Kidney (tissue), 14 donors: ENCODE results near the gene ADGRE3. TPM values are rescaled to one million over a fixed set of nuclear protein-coding genes. Genes with fewer than 3 reads are reported as not detected.

Experiments
- DNase-seq, 5 donors: peaks; one replicate each; pipeline ENCODE4 v3.0.0-alpha.2; 2013 to 2020
- FAIRE-seq: peaks from 2 replicates; lab custom pipeline; 2012; peaks lifted over from hg19 to GRCh38; lab: Jason Lieb, UNC
- H3K27ac ChIP-seq, 2 donors: one replicate each; pipeline ENCODE4 v1.7.0; 2013; ENCODE audit warnings: low read depth in 2 of 2, low read length in 2 of 2, inconsistent platforms in 1 of 2
- H3K27me3 ChIP-seq: one replicate; pipeline ENCODE4 v1.7.1; 2013; ENCODE audit warnings: low read length, inconsistent platforms; ENCODE audit not compliant: control insufficient read depth, insufficient read depth
- H3K36me3 ChIP-seq, 3 donors: one replicate each; pipeline versions ENCODE4 v1.7.0 to v1.7.1; 2013; ENCODE audit warnings: low read length in 3 of 3, control low read depth in 1 of 3, inconsistent platforms in 1 of 3; ENCODE audit not compliant: insufficient read depth in 3 of 3, control insufficient read depth in 2 of 3
- H3K4me1 ChIP-seq, 3 donors: one replicate each; pipeline versions ENCODE4 v1.7.0 to v1.7.1; 2013; ENCODE audit warnings: low read length in 3 of 3, inconsistent platforms in 1 of 3, low read depth in 1 of 3; ENCODE audit not compliant: control insufficient read depth in 2 of 3, insufficient read depth in 2 of 3
- H3K4me3 ChIP-seq, 3 donors: one replicate each; pipeline versions ENCODE4 v1.7.0 to v1.8.1; 2013; ENCODE audit warnings: low read length in 3 of 3, control low read depth in 1 of 3, inconsistent platforms in 1 of 3
- H3K9ac ChIP-seq, 3 donors: one replicate each; pipeline versions ENCODE4 v1.7.0 to v1.7.1; 2013; ENCODE audit warnings: low read length in 3 of 3, control low read depth in 1 of 3, inconsistent platforms in 1 of 3
- H3K9me3 ChIP-seq, 3 donors: one replicate each; pipeline versions ENCODE4 v1.7.0 to v1.7.1; 2013; ENCODE audit warnings: low read length in 3 of 3, control low read depth in 1 of 3, inconsistent platforms in 1 of 3; ENCODE audit not compliant: control insufficient read depth in 2 of 3, insufficient read depth in 1 of 3
- CTCF ChIP-seq: IDR thresholded peaks from 3 replicates; pipeline ENCODE4 v1.5.1; 2012; ENCODE audit warnings: mild to moderate bottlenecking, moderate library complexity, borderline replicate concordance; ENCODE audit not compliant: insufficient read depth; ENCODE audit errors: extremely low read depth
- intact Hi-C: fragments of 100-400 bp; cut with DNase I; formaldehyde crosslinking; loops from one replicate; pipeline ENCODE4 v1.11.1; 2022
- polyA plus RNA-seq: library from polyadenylated mRNA; stranded (reverse); fragments of 350-450 nt; fragmentation: Illumina TruSeq; extraction: RNeasy Lipid Tissue Mini Kit (QIAGEN cat#74804); gene quantifications from one replicate; pipeline ENCODE4 v1.2.3, GENCODE V29; 2014; ENCODE audit warnings: low read depth, low replicate concordance; ENCODE audit not compliant: insufficient read depth
- total RNA-seq: library from RNA; stranded (reverse); fragmentation: NEBNext Ultra II Directional; extraction: Animal tissue kit (Norgen Biotek cat#: 25700); gene quantifications from one replicate; pipeline ENCODE4 v1.2.1, GENCODE V29; 2021
- donor health status: control.
- donor health status: control.
- donor health status: control.
- donor health status: control.
- donor health status: control.
- donor health status: DM: yes; HTN: yes; CAD: no.
- donor health status: Normal renal cell carcinoma (clear cell type).

The ADGRE3 gene
- total and polyA plus RNA-seq, 2 donors from 2014 or later, result 0.25 TPM; not detected in 1

GRCh38 chr19:14577264-14577663, 97.4 kb downstream of the ADGRE3 start:
- no peak overlapping the region for H3K4me3 ChIP-seq
- FAIRE-seq (no peak), DNase-seq (no peak)
- peaks cover 0 to 2% (median 0%) of the 10 kb centered on the region in 3 donors for H3K4me1 ChIP-seq
- H3K27me3 ChIP-seq, result no peaks in the 10 kb centered on the region
- intact Hi-C loops, result loop anchor here (10.0 kb wide), 1 partner anchor 108 kb away; no protein-coding TSS in a partner anchor
- no peak overlapping the region for H3K9ac ChIP-seq
- H3K36me3 ChIP-seq, result no peaks in the 10 kb centered on the region
- H3K27ac ChIP-seq, result no peak overlapping the region
- TF ChIP-seq CTCF, result no peak
- no peaks in the 10 kb centered on the region for H3K9me3 ChIP-seq

- intact Hi-C loops, result loop anchor here (10.0 kb wide), 1 partner anchor 108 kb away; no protein-coding TSS in a partner anchor
These were observed 98.3 kb downstream of the ADGRE3 start for GRCh38 chr19:14576363-14576762.

DNA sequence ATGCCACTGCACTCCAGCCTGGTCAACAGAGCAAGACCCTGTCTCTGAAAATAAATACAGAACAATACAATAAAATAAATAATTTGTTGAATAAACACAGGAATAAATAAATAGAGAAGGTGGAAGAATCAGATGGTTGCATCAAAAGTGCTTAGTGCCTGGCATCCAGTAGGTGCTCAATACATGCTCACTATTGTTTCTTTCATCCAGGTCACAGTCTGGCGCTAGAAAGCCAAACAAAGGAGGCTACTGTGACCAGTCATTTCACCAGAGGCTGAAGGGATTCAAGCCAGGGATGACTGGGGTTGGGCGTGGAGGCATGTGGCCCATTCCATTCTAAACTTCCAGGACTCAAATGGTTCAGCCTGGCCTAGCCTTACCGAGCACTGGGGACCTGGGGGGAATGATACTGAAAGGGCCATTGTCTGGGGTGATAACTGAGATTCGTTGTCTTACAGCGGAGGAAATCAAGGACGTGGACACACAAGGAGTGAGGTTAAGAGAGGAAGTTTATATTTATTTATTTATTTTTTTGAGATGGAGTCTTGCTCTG, 99.1 kb downstream of the ADGRE3 start:
- no peaks in the 10 kb centered on the region for H3K27me3 ChIP-seq
- intact Hi-C loops, result loop anchor here (10.0 kb wide), 1 partner anchor 109 kb away; no protein-coding TSS in a partner anchor
- H3K4me1 ChIP-seq, result peaks cover 0 to 9% (median 7%) of the 10 kb centered on the region in 3 donors
- H3K9ac ChIP-seq, result no peak overlapping the region
- no peak for TF ChIP-seq CTCF
- H3K9me3 ChIP-seq, result no peaks in the 10 kb centered on the region
- no peak overlapping the region for H3K27ac ChIP-seq
- FAIRE-seq (no peak), DNase-seq (no peak)
- no peak overlapping the region for H3K4me3 ChIP-seq
- H3K36me3 ChIP-seq, result no peaks in the 10 kb centered on the region

More at GRCh38 chr19:14576363-14576762, 98.3 kb downstream of the ADGRE3 start:
- Histone ChIP-seq H3K4me1 (peaks cover 0 to 2% (median 0%) of the 10 kb centered on the region in 3 donors), H3K9me3 (no peaks in the 10 kb centered on the region), H3K36me3 (no peaks in the 10 kb centered on the region), H3K27ac (no peak overlapping the region), H3K9ac (no peak overlapping the region), H3K27me3 (no peaks in the 10 kb centered on the region), H3K4me3 (no peak overlapping the region)
- no peak for TF ChIP-seq CTCF
- FAIRE-seq (no peak), DNase-seq (no peak)
